8988T (cell line): ENCODE data around the gene UNKL.
"Not testable (repeated sequence)": the region's sequence is repeated elsewhere in the genome, so short reads cannot be mapped to it uniquely, and the experiment has no call there.

ENCODE experiments used
- DNase-seq: peaks from one replicate; pipeline ENCODE4 v3.0.0; 2011

Gene UNKL

GRCh38 chr16:1333854-1334700, 80.4 kb downstream of the UNKL start:
- no peak for DNase-seq

GRCh38 chr16:1333149-1333812, 81.2 kb downstream of the UNKL start, which contains the start of gene BAIAP3:
Gene BAIAP3 (plus strand): TSS chr16:1333645. CDS start chr16:1338550, 4,905 bp downstream.
- no peak for DNase-seq

GRCh38 chr16:1332618-1333148, 81.8 kb downstream of the UNKL start:
- DNase-seq: no peak

GRCh38 chr16:1331712-1332617, 82.5 kb downstream of the UNKL start:
- DNase-seq: peak; percentile 68

GRCh38 chr16:1330931-1331711, 83.4 kb downstream of the UNKL start:
- DNase-seq: no peak

- DNase-seq: no peak
These were observed 84.1 kb downstream of the UNKL start for GRCh38 chr16:1330260-1330914.

GRCh38 chr16:1328961-1329360, 85.5 kb downstream of the UNKL start:
- DNase-seq: not testable (repeated sequence)

GRCh38 chr16:1328136-1328535, 86.4 kb downstream of the UNKL start:
- DNase-seq: not testable (repeated sequence)

GRCh38 chr16:1327619-1327947, 86.9 kb downstream of the UNKL start:
- no peak for DNase-seq

GRCh38 chr16:1326946-1327618, 87.4 kb downstream of the UNKL start:
- no peak for DNase-seq

GRCh38 chr16:1326391-1326790, 88.1 kb downstream of the UNKL start:
- DNase-seq: no peak

- DNase-seq: no peak
These were observed 88.7 kb downstream of the UNKL start for GRCh38 chr16:1325673-1326371.

- DNase-seq: no peak
These were observed 89.2 kb downstream of the UNKL start for GRCh38 chr16:1325261-1325660.

- DNase-seq: no peak
These were observed 90.1 kb downstream of the UNKL start for GRCh38 chr16:1324286-1324826.

- DNase-seq: no peak
These were observed 90.9 kb downstream of the UNKL start for GRCh38 chr16:1323296-1324239.

- no peak for DNase-seq
These were observed 92.1 kb downstream of the UNKL start for GRCh38 chr16:1322407-1322806.

- DNase-seq: no peak
These were observed 93.8 kb downstream of the UNKL start for GRCh38 chr16:1320658-1321240.

- no peak for DNase-seq
These were observed 94.4 kb downstream of the UNKL start for GRCh38 chr16:1320097-1320496.
